ENCODE results near the gene CD84.

DNA sequence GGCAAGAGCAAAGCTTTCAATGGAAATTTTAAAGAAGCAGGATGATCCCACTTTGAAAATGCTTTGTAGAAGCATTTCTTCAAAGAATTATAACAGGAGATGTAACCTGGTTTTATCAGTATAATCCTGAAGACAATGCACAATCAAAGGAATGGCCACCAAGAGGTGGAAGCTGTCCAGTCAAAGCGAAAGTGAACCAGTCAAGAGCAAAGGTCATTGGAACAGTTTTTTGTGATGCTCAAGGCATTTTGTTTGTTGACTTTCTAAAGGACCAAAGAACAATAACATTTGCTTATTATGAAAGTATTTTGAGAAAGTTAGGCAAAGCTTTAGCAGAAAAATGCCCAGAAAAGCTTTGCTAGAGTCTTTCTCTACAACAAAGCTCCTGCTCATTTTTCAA is 5.5 kb upstream of the CD84 start:
- TF ChIP-seq POLR2A (IDR thresholded peaks at IDR 0.05), result no peak
- TF ChIP-seq, protein P1, sequence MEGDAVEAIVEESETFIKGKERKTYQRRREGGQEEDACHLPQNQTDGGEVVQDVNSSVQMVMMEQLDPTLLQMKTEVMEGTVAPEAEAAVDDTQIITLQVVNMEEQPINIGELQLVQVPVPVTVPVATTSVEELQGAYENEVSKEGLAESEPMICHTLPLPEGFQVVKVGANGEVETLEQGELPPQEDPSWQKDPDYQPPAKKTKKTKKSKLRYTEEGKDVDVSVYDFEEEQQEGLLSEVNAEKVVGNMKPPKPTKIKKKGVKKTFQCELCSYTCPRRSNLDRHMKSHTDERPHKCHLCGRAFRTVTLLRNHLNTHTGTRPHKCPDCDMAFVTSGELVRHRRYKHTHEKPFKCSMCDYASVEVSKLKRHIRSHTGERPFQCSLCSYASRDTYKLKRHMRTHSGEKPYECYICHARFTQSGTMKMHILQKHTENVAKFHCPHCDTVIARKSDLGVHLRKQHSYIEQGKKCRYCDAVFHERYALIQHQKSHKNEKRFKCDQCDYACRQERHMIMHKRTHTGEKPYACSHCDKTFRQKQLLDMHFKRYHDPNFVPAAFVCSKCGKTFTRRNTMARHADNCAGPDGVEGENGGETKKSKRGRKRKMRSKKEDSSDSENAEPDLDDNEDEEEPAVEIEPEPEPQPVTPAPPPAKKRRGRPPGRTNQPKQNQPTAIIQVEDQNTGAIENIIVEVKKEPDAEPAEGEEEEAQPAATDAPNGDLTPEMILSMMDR (IDR thresholded peaks at IDR 0.05), result no peak
- TF ChIP-seq POLR2AphosphoS5 (IDR thresholded peaks at IDR 0.05; ENCODE audit: insufficient read depth in 1 of 2, low read depth in 1 of 2), result no peak
